ENCODE results near the gene KRTAP29-1.
"Not testable (repeated sequence)": the region's sequence is repeated elsewhere in the genome, so short reads cannot be mapped to it uniquely, and the experiment has no call there.

KRTAP29-1 gene

GRCh38 chr17:41298458-41299135 lies 4.1 kb downstream of the KRTAP29-1 start:
- no peak for DNase-seq (ENCODE audit: low read depth)

- DNase-seq (ENCODE audit: low read depth): no peak
These were observed 5.8 kb downstream of the KRTAP29-1 start for GRCh38 chr17:41296846-41297245.

DNA sequence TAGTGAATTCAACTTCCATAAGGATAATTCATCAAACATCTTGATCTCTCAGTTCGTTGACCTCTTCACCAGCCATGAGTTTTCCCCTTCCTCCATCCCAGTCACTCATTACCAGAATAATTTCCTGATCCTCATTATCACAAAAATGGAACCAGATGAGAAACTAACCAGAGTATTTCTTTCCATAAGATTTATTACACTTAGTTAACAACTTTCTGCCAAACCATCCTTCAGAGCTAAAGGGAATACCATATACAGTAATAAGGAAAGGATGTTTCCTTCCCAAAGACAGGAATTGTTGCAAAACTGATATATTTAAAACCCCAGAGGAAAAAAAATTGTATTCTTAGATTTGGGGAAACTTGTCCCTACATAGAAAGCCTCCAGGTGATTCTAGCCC lies 8.6 kb downstream of the KRTAP29-1 start:
- no peak for DNase-seq (ENCODE audit: low read depth)

GRCh38 chr17:41287050-41287449 lies 15.6 kb downstream of the KRTAP29-1 start:
- no peak for DNase-seq (ENCODE audit: low read depth)

DNA sequence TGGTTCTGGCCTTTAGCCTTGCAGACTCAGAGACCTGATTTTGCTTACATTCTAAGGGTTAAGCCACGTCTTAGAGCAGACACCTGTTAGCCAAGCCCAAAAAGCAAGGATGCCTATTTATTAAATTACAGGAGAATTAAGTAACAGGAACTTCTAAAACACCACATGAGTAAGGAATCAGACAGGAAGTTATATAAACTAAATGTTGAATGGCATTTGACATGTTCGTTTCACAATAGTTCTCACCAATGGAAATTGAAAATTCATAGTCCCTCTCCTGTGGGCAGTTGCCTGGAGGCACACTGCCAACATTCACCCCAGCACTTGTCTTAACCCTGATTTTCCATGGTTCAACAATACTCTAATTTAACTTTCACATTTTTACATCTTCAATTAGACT lies 18.1 kb downstream of the KRTAP29-1 start:
- no peak for DNase-seq (ENCODE audit: low read depth)

DNA sequence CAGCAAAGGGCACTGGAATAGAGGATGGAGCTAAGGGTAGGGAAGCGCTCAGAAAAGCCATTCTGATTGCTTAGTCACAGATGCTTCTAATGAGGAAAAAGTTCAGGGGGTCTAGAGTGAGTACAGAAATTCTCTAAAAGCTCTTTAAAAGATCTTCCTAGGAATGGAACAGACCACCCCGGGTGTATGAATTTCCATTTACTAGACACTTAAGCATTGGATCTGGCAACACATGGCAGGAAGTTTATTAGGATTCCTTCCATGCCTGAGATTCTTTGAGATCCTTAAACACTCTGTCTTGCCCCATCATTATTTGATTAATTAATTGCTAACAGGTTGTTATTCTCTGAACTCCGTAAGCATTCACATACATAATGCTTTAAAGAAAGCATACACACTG lies 18.6 kb downstream of the KRTAP29-1 start:
- no peak for DNase-seq (ENCODE audit: low read depth)

- DNase-seq (ENCODE audit: low read depth): no peak
These were observed 24.3 kb downstream of the KRTAP29-1 start for GRCh38 chr17:41278176-41278955.

DNA sequence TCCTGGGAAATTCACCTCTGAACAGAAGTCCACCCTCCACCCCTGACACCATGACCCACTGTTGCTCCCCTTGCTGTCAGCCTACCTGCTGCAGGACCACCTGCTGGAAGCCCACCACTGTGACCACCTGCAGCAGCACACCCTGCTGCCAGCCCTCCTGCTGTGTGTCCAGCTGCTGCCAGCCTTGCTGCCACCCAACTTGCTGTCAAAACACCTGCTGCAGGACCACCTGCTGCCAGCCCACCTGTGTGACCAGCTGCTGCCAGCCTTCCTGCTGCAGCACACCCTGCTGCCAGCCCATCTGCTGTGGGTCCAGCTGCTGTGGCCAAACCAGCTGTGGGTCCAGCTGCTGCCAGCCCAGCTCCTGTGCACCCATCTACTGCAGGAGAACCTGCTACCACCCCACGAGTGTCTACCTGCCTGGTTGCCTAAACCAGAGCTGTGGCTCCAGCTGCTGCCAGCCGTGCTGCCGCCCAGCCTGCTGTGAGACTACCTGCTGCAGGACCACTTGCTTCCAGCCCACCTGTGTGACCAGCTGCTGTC lies 26.9 kb downstream of the KRTAP29-1 start, which contains the start of gene KRTAP9-7:
TSS of gene KRTAP9-7 (plus strand) at position 51 of the 543 bp plus-strand sequence. CDS start at position 51, 0 bp downstream.
- DNase-seq (ENCODE audit: low read depth): not testable (repeated sequence)

DNA sequence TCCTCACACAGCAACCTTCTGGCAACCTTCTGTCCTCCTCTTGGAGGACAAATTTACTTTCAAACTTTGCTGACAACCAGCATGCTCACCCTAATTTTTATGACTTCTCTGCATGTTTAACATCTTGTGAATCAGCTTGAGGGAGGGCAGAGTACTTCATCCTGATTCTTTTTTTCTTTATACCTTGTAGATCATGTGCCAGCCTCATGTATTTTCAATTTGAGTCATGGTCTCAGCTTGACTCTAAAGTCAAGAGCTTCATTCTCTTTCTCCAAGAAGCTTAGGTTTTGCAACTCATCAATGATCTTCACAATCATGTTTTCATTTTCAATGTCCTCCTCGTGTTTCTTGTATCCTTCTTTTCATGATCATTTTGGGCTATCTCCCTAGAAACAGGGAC lies 30.8 kb downstream of the KRTAP29-1 start:
- no peak for DNase-seq (ENCODE audit: low read depth)

DNA sequence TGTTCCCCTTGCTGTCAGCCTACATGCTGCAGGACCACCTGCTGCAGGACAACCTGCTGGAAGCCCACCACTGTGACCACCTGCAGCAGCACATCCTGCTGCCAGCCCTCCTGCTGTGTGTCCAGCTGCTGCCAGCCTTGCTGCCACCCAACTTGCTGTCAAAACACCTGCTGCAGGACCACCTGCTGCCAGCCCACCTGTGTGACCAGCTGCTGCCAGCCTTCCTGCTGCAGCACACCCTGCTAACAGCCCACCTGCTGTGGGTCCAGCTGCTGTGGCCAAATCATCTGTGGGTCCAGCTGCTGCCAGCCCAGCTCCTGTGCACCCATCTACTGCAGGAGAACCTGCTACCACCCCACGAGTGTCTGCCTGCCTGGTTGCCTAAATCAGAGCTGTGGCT lies 31.3 kb downstream of the KRTAP29-1 start:
- DNase-seq (ENCODE audit: low read depth): not testable (repeated sequence)

DNA sequence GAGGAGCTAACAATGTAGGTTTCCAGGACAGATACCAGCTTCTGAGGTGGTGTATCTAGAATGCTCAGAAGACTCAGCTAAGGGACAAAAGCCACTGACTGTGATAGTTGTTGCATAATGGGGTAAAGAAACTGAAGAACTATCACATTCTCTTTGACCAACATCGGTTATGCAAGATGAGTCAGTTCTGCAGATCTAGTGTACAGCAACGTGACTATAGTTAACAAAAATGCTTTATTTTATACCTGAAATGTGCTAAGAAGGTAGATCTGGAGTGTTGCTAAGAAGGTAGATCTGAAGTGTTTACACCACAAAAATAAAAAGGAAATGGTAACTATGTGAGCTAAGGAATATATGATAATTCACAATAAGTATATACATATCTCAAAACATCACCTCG lies 34.9 kb downstream of the KRTAP29-1 start:
- peak; percentile 55 for DNase-seq (ENCODE audit: low read depth)

DNA sequence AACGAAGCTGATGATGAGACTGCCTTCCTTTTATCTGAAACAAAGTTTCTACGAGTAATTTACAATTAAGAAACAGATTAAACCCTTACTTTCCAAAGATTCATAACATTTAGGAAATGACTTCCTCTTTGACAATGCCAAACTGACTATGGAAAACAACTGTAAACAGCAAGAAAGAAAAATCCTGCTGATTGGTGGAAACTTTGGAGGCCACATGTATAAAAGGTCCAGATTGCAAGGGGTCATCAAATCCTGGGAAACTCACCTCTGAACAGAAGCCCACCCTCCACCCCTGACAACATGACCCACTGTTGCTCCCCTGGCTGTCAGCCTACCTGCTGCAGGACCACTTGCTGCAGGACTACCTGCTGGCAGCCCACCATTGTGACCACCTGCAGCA lies 37.6 kb downstream of the KRTAP29-1 start, which contains the start of gene KRTAP9-6:
TSS of gene KRTAP9-6 (plus strand) at position 301 of the 400 bp plus-strand sequence. CDS start at position 301, 0 bp downstream.
- no peak for DNase-seq (ENCODE audit: low read depth)

DNA sequence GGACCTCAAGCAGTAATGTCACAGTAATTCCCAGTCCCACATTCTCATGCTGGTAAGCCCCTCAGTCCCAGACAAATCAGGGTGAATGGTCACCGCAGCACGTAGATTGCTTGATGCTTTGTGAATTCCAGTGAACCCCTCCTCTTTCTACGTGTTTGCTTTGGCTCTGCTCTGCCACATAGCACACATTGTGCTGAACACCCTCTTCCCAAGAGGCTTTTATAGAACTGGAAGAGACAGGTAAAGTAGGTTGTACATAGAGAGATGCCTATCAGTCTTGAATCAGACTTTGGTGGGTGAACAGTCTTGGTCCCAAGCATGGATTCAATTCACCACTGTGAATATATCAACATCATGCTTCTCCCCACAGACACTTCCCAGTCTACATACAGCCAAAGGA lies 38.1 kb downstream of the KRTAP29-1 start:
- DNase-seq (ENCODE audit: low read depth): no peak

GRCh38 chr17:41263212-41263611 lies 39.4 kb downstream of the KRTAP29-1 start:
- DNase-seq (ENCODE audit: low read depth): no peak

DNA sequence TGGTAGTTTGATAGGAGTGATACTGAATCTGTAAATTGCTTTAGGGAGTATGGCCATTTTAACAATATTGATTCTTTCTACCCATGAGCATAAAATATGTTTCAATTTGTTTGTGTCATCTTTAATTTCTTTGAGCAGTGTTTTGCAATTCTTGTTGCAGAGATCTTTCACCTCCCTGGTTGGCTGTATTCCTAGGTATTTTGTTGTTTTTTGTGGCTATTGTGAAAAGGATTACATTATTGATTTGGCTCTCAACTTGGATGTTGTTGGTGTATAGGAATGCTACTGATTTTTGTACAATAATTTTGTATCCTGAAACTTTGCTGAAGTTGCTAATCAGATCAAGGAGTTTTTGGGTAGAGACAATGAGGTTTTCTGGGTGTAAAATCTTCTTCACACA lies 44.2 kb downstream of the KRTAP29-1 start:
- DNase-seq (ENCODE audit: low read depth): no peak

- no peak for DNase-seq (ENCODE audit: low read depth)
These were observed 46.4 kb downstream of the KRTAP29-1 start for GRCh38 chr17:41256291-41256685.

DNA sequence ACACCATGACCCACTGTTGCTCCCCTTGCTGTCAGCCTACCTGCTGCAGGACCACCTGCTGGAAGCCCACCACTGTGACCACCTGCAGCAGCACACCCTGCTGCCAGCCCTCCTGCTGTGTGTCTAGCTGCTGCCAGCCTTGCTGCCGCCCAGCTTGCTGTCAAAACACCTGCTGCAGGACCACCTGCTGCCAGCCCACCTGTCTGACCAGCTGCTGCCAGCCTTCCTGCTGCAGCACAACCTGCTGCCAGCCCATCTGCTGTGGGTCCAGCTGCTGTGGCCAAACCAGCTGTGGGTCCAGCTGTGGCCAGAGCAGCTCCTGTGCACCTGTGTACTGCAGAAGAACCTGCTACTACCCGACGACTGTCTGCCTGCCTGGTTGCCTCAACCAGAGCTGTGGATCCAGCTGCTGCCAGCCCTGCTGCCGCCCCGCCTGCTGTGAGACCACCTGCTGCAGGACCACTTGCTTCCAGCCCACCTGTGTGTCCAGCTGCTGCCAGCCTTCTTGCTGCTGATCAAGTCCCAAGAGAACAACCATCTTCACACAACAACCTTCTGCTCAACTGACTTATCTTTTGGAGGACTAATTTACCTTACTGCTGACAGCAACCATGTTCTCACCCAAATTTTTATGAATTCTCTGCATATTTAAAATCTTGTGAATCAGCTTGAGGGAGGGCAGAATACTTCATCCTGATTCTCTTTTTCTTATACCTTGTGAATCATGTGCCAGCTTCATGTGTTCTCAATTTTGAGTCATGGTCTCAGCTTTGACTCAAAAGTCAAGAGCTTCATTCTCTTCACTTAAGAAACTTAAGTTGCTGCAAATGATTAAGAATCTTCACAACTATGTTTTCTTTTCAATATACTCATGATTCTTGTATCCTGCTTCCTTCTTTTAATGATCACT lies 47.0 kb downstream of the KRTAP29-1 start, which contains the start of gene KRTAP9-9:
TSS of gene KRTAP9-9 (plus strand) at position 4 of the 910 bp plus-strand sequence.
- peak; percentile 12 for DNase-seq (ENCODE audit: low read depth)

GRCh38 chr17:41254861-41255260 lies 47.8 kb downstream of the KRTAP29-1 start:
- DNase-seq (ENCODE audit: low read depth): peak; percentile 14

All from ELR (cell line).